ENCODE results near the gene SERPINC1. TPM values are rescaled to one million over a fixed set of nuclear protein-coding genes. Genes with fewer than 3 reads are reported as not detected.
"Not testable (repeated sequence)": the region's sequence is repeated elsewhere in the genome, so short reads cannot be mapped to it uniquely, and the experiment has no call there.

SERPINC1 gene
- total and polyA plus RNA-seq, 5 donors from 2014 or later = not detected

GRCh38 chr1:173888749-173889148 lies 28.4 kb downstream of the SERPINC1 start:
- Mint-ChIP-seq H3K27me3 (no peaks in the 10 kb centered on the region), H3K4me1 (peaks cover 12 to 39% (median 25%) of the 10 kb centered on the region in 4 donors), H3K4me3 (no peak overlapping the region), H3K9me3 (no peaks in the 10 kb centered on the region), H3K36me3 (peaks cover 57% of the 10 kb centered on the region), H3K27ac (peak overlapping the region in 1 of 3 donors; percentile 22)
- Histone ChIP-seq H3K9me3 (ENCODE audit: control insufficient read depth in 2 of 2, low read length in 2 of 2) (no peaks in the 10 kb centered on the region), H3K27ac (ENCODE audit: insufficient read depth, low read length, poor library complexity, severe bottlenecking) (no peak overlapping the region), H3K4me3 (ENCODE audit: low read depth, low read length) (no peak overlapping the region), H3K4me1 (ENCODE audit: control insufficient read depth, insufficient read depth, low read length, poor library complexity, severe bottlenecking) (no peaks in the 10 kb centered on the region), H3K27me3 (ENCODE audit: control insufficient read depth, insufficient read depth, low read length) (no peaks in the 10 kb centered on the region), H3K36me3 (ENCODE audit: control insufficient read depth, insufficient read depth, low read length) (peaks cover 33% of the 10 kb centered on the region)
- no peak for ATAC-seq (ENCODE audit: low read depth in 2 of 2)
- no peak for DNase-seq

GRCh38 chr1:173887627-173888026 lies 29.5 kb downstream of the SERPINC1 start:
- no peaks in the 10 kb centered on the region for H3K9me3 Mint-ChIP-seq
- H3K9me3 ChIP-seq (ENCODE audit: control insufficient read depth in 2 of 2, low read length in 2 of 2) = no peaks in the 10 kb centered on the region
- no peak overlapping the region for H3K27ac ChIP-seq (ENCODE audit: insufficient read depth, low read length, poor library complexity, severe bottlenecking)
- ATAC-seq (ENCODE audit: low read depth in 2 of 2) (no peak), DNase-seq (no peak)
- peak overlapping the region in 2 of 3 donors; percentile 0 to 38 for H3K27ac Mint-ChIP-seq
- H3K4me3 ChIP-seq (ENCODE audit: low read depth, low read length) = no peak overlapping the region
- H3K4me1 ChIP-seq (ENCODE audit: control insufficient read depth, insufficient read depth, low read length, poor library complexity, severe bottlenecking) = no peaks in the 10 kb centered on the region
- peaks cover 55% of the 10 kb centered on the region for H3K36me3 Mint-ChIP-seq
- H3K4me3 Mint-ChIP-seq = no peak overlapping the region
- peaks cover 12 to 37% (median 25%) of the 10 kb centered on the region in 4 donors for H3K4me1 Mint-ChIP-seq
- no peaks in the 10 kb centered on the region for H3K27me3 ChIP-seq (ENCODE audit: control insufficient read depth, insufficient read depth, low read length)
- H3K27me3 Mint-ChIP-seq = no peaks in the 10 kb centered on the region
- H3K36me3 ChIP-seq (ENCODE audit: control insufficient read depth, insufficient read depth, low read length) = peaks cover 34% of the 10 kb centered on the region

GRCh38 chr1:173886746-173887611 lies 30.1 kb downstream of the SERPINC1 start:
- H3K9me3 Mint-ChIP-seq = no peaks in the 10 kb centered on the region
- H3K4me1 Mint-ChIP-seq = peaks cover 9 to 36% (median 25%) of the 10 kb centered on the region in 4 donors
- Histone ChIP-seq H3K36me3 (ENCODE audit: control insufficient read depth, insufficient read depth, low read length) (peaks cover 34% of the 10 kb centered on the region), H3K9me3 (ENCODE audit: control insufficient read depth in 2 of 2, low read length in 2 of 2) (no peaks in the 10 kb centered on the region), H3K4me1 (ENCODE audit: control insufficient read depth, insufficient read depth, low read length, poor library complexity, severe bottlenecking) (no peaks in the 10 kb centered on the region), H3K4me3 (ENCODE audit: low read depth, low read length) (no peak overlapping the region), H3K27ac (ENCODE audit: insufficient read depth, low read length, poor library complexity, severe bottlenecking) (no peak overlapping the region), H3K27me3 (ENCODE audit: control insufficient read depth, insufficient read depth, low read length) (no peaks in the 10 kb centered on the region)
- DNase-seq (no peak), ATAC-seq (ENCODE audit: low read depth in 2 of 2) (no peak)
- H3K27ac Mint-ChIP-seq = peak overlapping the region in 1 of 3 donors; percentile 0
- no peaks in the 10 kb centered on the region for H3K27me3 Mint-ChIP-seq
- H3K36me3 Mint-ChIP-seq = peaks cover 51% of the 10 kb centered on the region
- no peak overlapping the region for H3K4me3 Mint-ChIP-seq

GRCh38 chr1:173884701-173885100 lies 32.4 kb downstream of the SERPINC1 start:
- Histone ChIP-seq H3K27me3 (ENCODE audit: control insufficient read depth, insufficient read depth, low read length) (no peaks in the 10 kb centered on the region), H3K4me3 (ENCODE audit: low read depth, low read length) (no peak overlapping the region), H3K27ac (ENCODE audit: insufficient read depth, low read length, poor library complexity, severe bottlenecking) (no peak overlapping the region), H3K9me3 (ENCODE audit: control insufficient read depth in 2 of 2, low read length in 2 of 2) (no peaks in the 10 kb centered on the region), H3K4me1 (ENCODE audit: control insufficient read depth, insufficient read depth, low read length, poor library complexity, severe bottlenecking) (no peaks in the 10 kb centered on the region), H3K36me3 (ENCODE audit: control insufficient read depth, insufficient read depth, low read length) (peaks cover 32% of the 10 kb centered on the region)
- Mint-ChIP-seq H3K4me1 (peaks cover 10 to 30% (median 15%) of the 10 kb centered on the region in 4 donors), H3K27ac (no peak overlapping the region), H3K36me3 (peaks cover 45% of the 10 kb centered on the region), H3K9me3 (no peaks in the 10 kb centered on the region), H3K4me3 (no peak overlapping the region), H3K27me3 (no peaks in the 10 kb centered on the region)
- no peak for DNase-seq
- no peak for ATAC-seq (ENCODE audit: low read depth in 2 of 2)

- not testable (repeated sequence) for DNase-seq; H3K4me1 ChIP-seq (ENCODE audit: control insufficient read depth, insufficient read depth, low read length, poor library complexity, severe bottlenecking); H3K4me3 ChIP-seq (ENCODE audit: low read depth, low read length); H3K9me3 Mint-ChIP-seq; ATAC-seq (ENCODE audit: low read depth in 2 of 2); H3K9me3 ChIP-seq (ENCODE audit: control insufficient read depth in 2 of 2, low read length in 2 of 2); H3K27ac ChIP-seq (ENCODE audit: insufficient read depth, low read length, poor library complexity, severe bottlenecking); H3K4me3 Mint-ChIP-seq; H3K4me1 Mint-ChIP-seq; H3K27me3 ChIP-seq (ENCODE audit: control insufficient read depth, insufficient read depth, low read length); H3K27me3 Mint-ChIP-seq; H3K27ac Mint-ChIP-seq
- peaks cover 40% of the 10 kb centered on the region for H3K36me3 ChIP-seq (ENCODE audit: control insufficient read depth, insufficient read depth, low read length)
- peaks cover 36% of the 10 kb centered on the region for H3K36me3 Mint-ChIP-seq
These were observed 36.0 kb downstream of the SERPINC1 start for GRCh38 chr1:173881117-173881516.

- Mint-ChIP-seq H3K4me3 (no peak overlapping the region), H3K9me3 (no peaks in the 10 kb centered on the region), H3K4me1 (peaks cover 5 to 12% (median 8%) of the 10 kb centered on the region in 4 donors), H3K27ac (peak overlapping the region in 2 of 3 donors; percentile 37 to 43), H3K27me3 (no peaks in the 10 kb centered on the region), H3K36me3 (peaks cover 37% of the 10 kb centered on the region)
- Histone ChIP-seq H3K27ac (ENCODE audit: insufficient read depth, low read length, poor library complexity, severe bottlenecking) (no peak overlapping the region), H3K4me1 (ENCODE audit: control insufficient read depth, insufficient read depth, low read length, poor library complexity, severe bottlenecking) (peaks cover 2% of the 10 kb centered on the region), H3K27me3 (ENCODE audit: control insufficient read depth, insufficient read depth, low read length) (no peaks in the 10 kb centered on the region), H3K36me3 (ENCODE audit: control insufficient read depth, insufficient read depth, low read length) (peaks cover 44% of the 10 kb centered on the region), H3K9me3 (ENCODE audit: control insufficient read depth in 2 of 2, low read length in 2 of 2) (no peaks in the 10 kb centered on the region), H3K4me3 (ENCODE audit: low read depth, low read length) (no peak overlapping the region)
- ATAC-seq (ENCODE audit: low read depth in 2 of 2) = no peak
- DNase-seq = no peak
These were observed 38.9 kb downstream of the SERPINC1 start for GRCh38 chr1:173878251-173878650.

GRCh38 chr1:173876732-173877131 lies 40.4 kb downstream of the SERPINC1 start:
- Mint-ChIP-seq H3K27ac (no peak overlapping the region), H3K4me3 (no peak overlapping the region), H3K27me3 (no peaks in the 10 kb centered on the region), H3K9me3 (no peaks in the 10 kb centered on the region), H3K36me3 (peaks cover 37% of the 10 kb centered on the region), H3K4me1 (peaks cover 6 to 22% (median 15%) of the 10 kb centered on the region in 4 donors)
- H3K36me3 ChIP-seq (ENCODE audit: control insufficient read depth, insufficient read depth, low read length) = peaks cover 46% of the 10 kb centered on the region
- DNase-seq (no peak), ATAC-seq (ENCODE audit: low read depth in 2 of 2) (no peak)
- peaks cover 12% of the 10 kb centered on the region for H3K4me1 ChIP-seq (ENCODE audit: control insufficient read depth, insufficient read depth, low read length, poor library complexity, severe bottlenecking)
- no peaks in the 10 kb centered on the region for H3K9me3 ChIP-seq (ENCODE audit: control insufficient read depth in 2 of 2, low read length in 2 of 2)
- H3K27ac ChIP-seq (ENCODE audit: insufficient read depth, low read length, poor library complexity, severe bottlenecking) = no peak overlapping the region
- no peaks in the 10 kb centered on the region for H3K27me3 ChIP-seq (ENCODE audit: control insufficient read depth, insufficient read depth, low read length)
- H3K4me3 ChIP-seq (ENCODE audit: low read depth, low read length) = no peak overlapping the region

GRCh38 chr1:173871500-173871899 lies 45.6 kb downstream of the SERPINC1 start:
- Mint-ChIP-seq H3K27me3 (peaks cover 7% of the 10 kb centered on the region), H3K36me3 (peaks cover 29% of the 10 kb centered on the region), H3K4me3 (peak overlapping the region; percentile 24 to 94 (median 82)), H3K4me1 (peaks cover 23 to 63% (median 40%) of the 10 kb centered on the region in 4 donors), H3K27ac (peak overlapping the region; percentile 94 to 97 (median 95)), H3K9me3 (no peaks in the 10 kb centered on the region)
- peaks cover 25% of the 10 kb centered on the region for H3K36me3 ChIP-seq (ENCODE audit: control insufficient read depth, insufficient read depth, low read length)
- H3K4me1 ChIP-seq (ENCODE audit: control insufficient read depth, insufficient read depth, low read length, poor library complexity, severe bottlenecking) = peaks cover 53% of the 10 kb centered on the region
- H3K27me3 ChIP-seq (ENCODE audit: control insufficient read depth, insufficient read depth, low read length) = no peaks in the 10 kb centered on the region
- ATAC-seq (ENCODE audit: low read depth in 2 of 2) (no peak), DNase-seq (no peak)
- peak overlapping the region; percentile 98 for H3K27ac ChIP-seq (ENCODE audit: insufficient read depth, low read length, poor library complexity, severe bottlenecking)
- H3K4me3 ChIP-seq (ENCODE audit: low read depth, low read length) = peak overlapping the region; percentile 83
- H3K9me3 ChIP-seq (ENCODE audit: control insufficient read depth in 2 of 2, low read length in 2 of 2) = no peaks in the 10 kb centered on the region
